BJ (cell line): ENCODE measurements around the gene SAMD9. TPM values are rescaled to one million over a fixed set of nuclear protein-coding genes. Genes with fewer than 3 reads are reported as not detected.

Experiments
- CTCF ChIA-PET: fragments of 350-600 bp; formaldehyde crosslinking; extraction: SDS; loops from one replicate; lab custom pipeline; 2021; ENCODE audit warnings: antibody characterized with exemption, inconsistent platforms; lab: Yijun Ruan, JAX
- POLR2A ChIA-PET: fragments of 300-600 bp; sonication (Branson Sonifier 250); formaldehyde crosslinking; extraction: SDS; loops from one replicate; lab custom pipeline; 2021; ENCODE audit warnings: antibody characterized with exemption; lab: Charles Lee
- DNase-seq: peaks from one replicate; pipeline ENCODE4 v3.0.0-alpha.2; 2011; ENCODE audit warnings: low read depth
- H3K27me3 ChIP-seq: 2 replicates; pipeline ENCODE4 v1.6.0; 2011; ENCODE audit warnings: low read length; ENCODE audit not compliant: control insufficient read depth, insufficient read depth
- H3K36me3 ChIP-seq: 2 replicates; pipeline ENCODE4 v1.5.1; 2011; ENCODE audit warnings: low read length; ENCODE audit not compliant: control insufficient read depth, insufficient read depth
- H3K4me3 ChIP-seq: 2 replicates; pipeline ENCODE4 v1.5.1; 2011; ENCODE audit warnings: low read depth, mild to moderate bottlenecking, control low read depth, low read length
- polyA plus RNA-seq: library from polyadenylated mRNA; depleted of rRNA; stranded (reverse); fragments of >200 nt; gene quantifications from 2 replicates; pipeline ENCODE4 v1.2.3, GENCODE V29; 2011; rRNA removed
- TF ChIP-seq, protein P1 (sequence below): IDR thresholded peaks from 2 replicates; pipeline ENCODE4 v1.5.1; 2011; ENCODE audit warnings: low read depth, mild to moderate bottlenecking, control low read depth, inconsistent platforms, low read length, moderate library complexity; ENCODE audit not compliant: insufficient read depth

SAMD9 gene
- polyA plus RNA-seq, 1 experiment = 2.8 TPM

DNA sequence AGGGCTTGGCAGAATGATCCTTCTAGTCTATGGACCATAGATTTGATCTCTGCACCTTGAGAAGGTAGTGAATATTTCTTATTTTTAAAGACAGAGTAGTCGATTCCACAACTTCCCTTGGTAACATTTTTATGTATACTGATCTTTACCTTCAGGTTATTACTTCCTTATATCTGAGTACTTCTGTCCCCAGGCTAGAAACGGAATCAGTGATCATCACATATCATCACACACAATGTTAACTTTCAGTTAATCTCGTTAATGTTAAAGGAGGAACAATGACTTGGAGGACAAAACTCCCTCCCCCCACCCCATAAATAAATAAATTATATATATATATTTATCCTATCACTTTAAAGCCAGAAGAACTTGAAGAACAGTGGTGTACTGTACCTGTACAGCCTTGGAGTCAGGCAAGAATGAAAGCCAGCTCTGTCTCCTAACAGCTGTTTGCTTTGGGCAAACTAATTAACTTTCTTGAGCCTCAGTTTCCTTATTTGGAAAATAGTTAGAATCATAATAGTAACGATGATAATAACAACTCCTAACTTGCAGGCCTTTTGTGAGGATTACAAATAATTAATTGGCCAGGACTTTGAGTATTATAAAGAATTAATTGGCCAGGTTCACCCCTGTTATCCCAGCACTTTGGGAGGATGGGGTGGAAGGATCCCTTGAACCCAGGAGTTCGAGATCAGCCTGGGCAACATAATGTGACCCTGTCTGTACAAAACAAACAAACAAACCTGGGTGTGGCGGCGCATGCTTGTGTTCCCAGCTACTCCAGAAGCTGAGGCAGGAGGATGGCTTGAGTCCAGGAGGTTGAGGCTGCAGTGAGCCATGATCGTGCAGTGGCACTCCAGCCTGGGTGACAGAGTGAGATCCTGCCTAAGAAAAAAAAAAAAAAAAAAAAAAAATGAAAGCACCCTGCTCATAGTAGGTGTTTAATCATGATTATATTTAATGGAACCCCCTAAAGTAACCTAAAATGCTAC is 63.5 kb downstream of the SAMD9 start:
- no peak for DNase-seq
- no peaks in the 10 kb centered on the region for H3K27me3 ChIP-seq
- no peak overlapping the region for H3K4me3 ChIP-seq
- H3K36me3 ChIP-seq = no peaks in the 10 kb centered on the region
- POLR2A ChIA-PET = no interaction called here
- CTCF ChIA-PET = interaction anchor here (0.9 to 1.3 kb wide), 3 partner anchors 10 to 433 kb away, joined by 3 to 5 read pairs (median 4); no protein-coding TSS in a partner anchor
- TF ChIP-seq, protein P1, sequence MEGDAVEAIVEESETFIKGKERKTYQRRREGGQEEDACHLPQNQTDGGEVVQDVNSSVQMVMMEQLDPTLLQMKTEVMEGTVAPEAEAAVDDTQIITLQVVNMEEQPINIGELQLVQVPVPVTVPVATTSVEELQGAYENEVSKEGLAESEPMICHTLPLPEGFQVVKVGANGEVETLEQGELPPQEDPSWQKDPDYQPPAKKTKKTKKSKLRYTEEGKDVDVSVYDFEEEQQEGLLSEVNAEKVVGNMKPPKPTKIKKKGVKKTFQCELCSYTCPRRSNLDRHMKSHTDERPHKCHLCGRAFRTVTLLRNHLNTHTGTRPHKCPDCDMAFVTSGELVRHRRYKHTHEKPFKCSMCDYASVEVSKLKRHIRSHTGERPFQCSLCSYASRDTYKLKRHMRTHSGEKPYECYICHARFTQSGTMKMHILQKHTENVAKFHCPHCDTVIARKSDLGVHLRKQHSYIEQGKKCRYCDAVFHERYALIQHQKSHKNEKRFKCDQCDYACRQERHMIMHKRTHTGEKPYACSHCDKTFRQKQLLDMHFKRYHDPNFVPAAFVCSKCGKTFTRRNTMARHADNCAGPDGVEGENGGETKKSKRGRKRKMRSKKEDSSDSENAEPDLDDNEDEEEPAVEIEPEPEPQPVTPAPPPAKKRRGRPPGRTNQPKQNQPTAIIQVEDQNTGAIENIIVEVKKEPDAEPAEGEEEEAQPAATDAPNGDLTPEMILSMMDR = no peak

DNA sequence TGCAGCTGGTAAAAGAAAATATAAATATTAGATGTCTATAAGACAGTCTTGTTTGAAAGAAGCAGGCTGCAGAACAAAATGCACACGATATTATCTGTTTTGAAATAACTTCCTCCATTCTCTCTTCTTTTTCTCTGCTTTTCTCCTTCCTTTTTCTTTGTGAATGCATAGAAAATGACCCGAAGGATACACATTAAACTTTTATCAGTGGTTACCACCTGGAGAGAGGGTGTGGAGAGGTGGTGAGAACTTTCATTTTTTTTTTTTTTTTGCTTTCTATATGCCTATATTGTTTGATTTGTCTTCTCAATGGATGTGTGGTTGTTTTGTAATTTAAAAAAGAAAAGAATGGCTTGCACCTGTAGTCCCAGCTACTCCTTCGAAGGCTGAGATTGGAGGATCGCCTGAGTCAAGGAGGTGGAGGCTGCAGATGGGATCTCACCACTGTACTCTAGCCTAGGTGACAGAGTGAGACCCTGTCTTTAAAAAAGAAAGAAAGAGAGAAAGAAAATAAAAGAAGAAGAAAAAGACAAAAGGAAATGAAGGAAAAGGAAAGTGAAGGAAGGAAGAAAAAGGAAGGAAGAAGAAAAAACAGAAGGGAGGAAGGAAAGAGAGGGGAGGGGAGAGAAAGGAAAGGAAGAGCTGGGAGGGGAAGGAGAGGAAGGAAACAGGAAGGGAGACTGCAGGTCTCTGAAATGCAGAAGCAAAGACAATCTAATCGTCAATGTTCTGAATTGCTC is 64.4 kb downstream of the SAMD9 start:
- no peak for DNase-seq
- Histone ChIP-seq H3K36me3 (no peaks in the 10 kb centered on the region), H3K27me3 (no peaks in the 10 kb centered on the region), H3K4me3 (no peak overlapping the region)
- ChIA-PET CTCF (interaction anchor here (0.7 to 1.3 kb wide), 4 partner anchors 9 to 1537 kb away, joined by 3 to 4 read pairs (median 4); no protein-coding TSS in a partner anchor), POLR2A (no interaction called here)
- TF ChIP-seq, protein P1 = no peak

DNA sequence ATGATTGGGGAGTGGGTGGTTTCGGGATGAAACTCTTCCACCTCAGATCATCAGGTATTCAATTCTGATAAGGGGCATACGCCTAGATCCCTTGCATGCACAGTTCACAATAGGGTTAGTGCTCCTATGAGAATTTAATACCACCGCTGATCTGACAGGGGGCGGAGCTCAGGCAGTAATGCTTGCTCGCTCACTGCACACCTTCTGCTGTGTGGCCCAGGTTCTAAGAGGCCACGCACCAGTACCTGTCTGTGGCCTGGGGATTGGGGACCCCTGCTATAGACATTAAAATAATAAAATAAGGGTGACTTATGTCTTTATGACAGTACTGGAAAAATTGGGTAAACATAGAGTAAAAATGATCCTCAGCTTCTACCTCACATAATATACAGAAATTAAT is 66.1 kb downstream of the SAMD9 start:
- no peak for DNase-seq
- TF ChIP-seq, protein P1 = no peak
- H3K36me3 ChIP-seq = no peaks in the 10 kb centered on the region
- POLR2A ChIA-PET = no interaction called here
- no peaks in the 10 kb centered on the region for H3K27me3 ChIP-seq
- no peak overlapping the region for H3K4me3 ChIP-seq
- CTCF ChIA-PET = no interaction called here

Other genes starting within 250 kb of the SAMD9 start
- 2.0 and 4.8 TPM in 2 replicates for gene SAMD9L, start 30.4 kb upstream of the SAMD9 start, polyA plus RNA-seq
- not detected in 2 replicates for gene HEPACAM2, start 108.5 kb upstream of the SAMD9 start, polyA plus RNA-seq
- gene VPS50, start 114.4 kb upstream of the SAMD9 start, polyA plus RNA-seq = 10.9 and 17.6 TPM in 2 replicates